ENCODE measurements around the gene G6PD. TPM values are rescaled to one million over a fixed set of nuclear protein-coding genes. Genes with fewer than 3 reads are reported as not detected.

The G6PD gene
- total and polyA plus RNA-seq, 2 of the 8 experiments (the other 6 are each of a cell fraction or from before 2014, with no cell fraction given), result 47.3 to 55.1 TPM

- TF ChIP-seq BCL11A (IDR thresholded peaks at IDR 0.05; ENCODE audit: low read depth in 2 of 2, low read length in 2 of 2), result no peak
- TF ChIP-seq RAD21 (IDR thresholded peaks at IDR 0.05 in 1 of 2, conservative IDR thresholded peaks at IDR 0.05 in 1 of 2; ENCODE audit: low read depth in 2 of 2, low read length in 2 of 2), result peak; percentile 98 to 99
- peak in 1 of 2 experiments; percentile 80; a peak in 2 of 4 replicates for TF ChIP-seq SIN3A (conservative IDR thresholded peaks at IDR 0.05 in 1 of 2, IDR thresholded peaks at IDR 0.05 in 1 of 2; ENCODE audit: low read depth in 1 of 2, low read length in 2 of 2)
- TF ChIP-seq POLR2AphosphoS5 (IDR thresholded peaks at IDR 0.05; ENCODE audit: low read depth, low read length), result no peak
- no peak for TF ChIP-seq CBX8 (IDR thresholded peaks at IDR 0.05; ENCODE audit: borderline replicate concordance, low read depth, low read length)
- TF ChIP-seq CREB1 (IDR thresholded peaks at IDR 0.05), result no peak
- TF ChIP-seq POU5F1 (IDR thresholded peaks at IDR 0.05; ENCODE audit: low read depth, low read length), result no peak
- no peak for TF ChIP-seq SUZ12 (IDR thresholded peaks at IDR 0.05; ENCODE audit: low read length)
- no peak for TF ChIP-seq BACH1 (IDR thresholded peaks at IDR 0.05; ENCODE audit: low read length)
- TF ChIP-seq TCF12 (IDR thresholded peaks at IDR 0.05; ENCODE audit: low read depth, low read length), result no peak
- no peak for TF ChIP-seq FOSL1 (IDR thresholded peaks at IDR 0.05; ENCODE audit: insufficient read depth, low read depth, low read length)
- peak in 2 of 3 experiments; percentile 96 to 100; a peak in 3 of 4 replicates for TF ChIP-seq CTCF (IDR thresholded peaks at IDR 0.05; ENCODE audit: control extremely low read depth in 1 of 3, insufficient read depth in 1 of 3, low read depth in 1 of 3, low read length in 3 of 3)
- peak; percentile 37; the same call in 1 of the 2 replicates for TF ChIP-seq MAX (IDR thresholded peaks at IDR 0.05)
- TF ChIP-seq KDM5A (IDR thresholded peaks at IDR 0.05; ENCODE audit: low read length), result no peak
- TF ChIP-seq ATF2 (IDR thresholded peaks at IDR 0.05; ENCODE audit: low read length), result no peak
- TF ChIP-seq JUN (IDR thresholded peaks at IDR 0.05; ENCODE audit: low read depth, low read length), result no peak
- TF ChIP-seq HDAC2 (IDR thresholded peaks at IDR 0.05; ENCODE audit: borderline replicate concordance in 1 of 2, low read depth in 2 of 2, low read length in 2 of 2), result no peak
- no peak for TF ChIP-seq CTBP2 (IDR thresholded peaks at IDR 0.05; ENCODE audit: borderline replicate concordance, insufficient read depth, insufficient read length, low read length)
Measured at GRCh38 chrX:154534526-154535322, 11.9 kb downstream of the G6PD start (continued).

Data from H1 (cell line).